Transverse colon (tissue), 4 donors: ENCODE measurements around the gene DENND6B. TPM values are rescaled to one million over a fixed set of nuclear protein-coding genes. Genes with fewer than 3 reads are reported as not detected.

Experiments
- DNase-seq: peaks from one replicate; pipeline ENCODE4 v3.0.0-alpha.2; 2019
- H3K27ac ChIP-seq, 4 donors: fragments of 200-600 bp; sonication (generic); 2 replicates each; pipeline ENCODE4 v1.5.1; 2016 to 2018; ENCODE audit warnings: inconsistent platforms in 4 of 4
- H3K27me3 ChIP-seq: fragments of 200-600 bp; sonication (generic); 2 replicates; pipeline ENCODE4 v1.5.1; 2017; ENCODE audit warnings: inconsistent platforms
- H3K36me3 ChIP-seq, 4 donors: fragments of 200-600 bp; sonication (generic); 2 replicates each; pipeline ENCODE4 v1.5.1; 2017 to 2019; ENCODE audit warnings: inconsistent platforms in 4 of 4
- H3K4me1 ChIP-seq, 4 donors: fragments of 200-600 bp; sonication (generic); 2 replicates each; pipeline ENCODE4 v1.5.1; 2017 to 2020; ENCODE audit warnings: inconsistent platforms in 4 of 4
- H3K4me3 ChIP-seq, 4 donors: fragments of 200-600 bp; sonication (generic); 1 replicate in 1 of 4; 2 replicates in 3 of 4; pipeline versions ENCODE4 v1.5.1 to v1.6.1; 2017 to 2019; ENCODE audit warnings: inconsistent platforms in 4 of 4
- H3K9me3 ChIP-seq, 2 donors: fragments of 200-600 bp; sonication (generic); 2 replicates each; pipeline ENCODE4 v1.5.1; 2017 to 2019; ENCODE audit warnings: inconsistent platforms in 2 of 2
- CTCF ChIP-seq, 5 experiments: fragments of 200-600 bp in 3 of 5; fragments of 450-650 bp in 2 of 5; sonication (generic) in 3 of 5; IDR thresholded peaks; 1 replicate in 2 of 5; 2 replicates in 3 of 5; pipeline ENCODE4 v1.5.1; 2016 to 2017; ENCODE audit warnings: antibody characterized with exemption in 5 of 5, inconsistent platforms in 3 of 5, mild to moderate bottlenecking in 2 of 5, moderate library complexity in 1 of 5
- EP300 ChIP-seq: sonication (generic); formaldehyde crosslinking; IDR thresholded peaks from one replicate; pipeline ENCODE4 v1.6.1; 2017; ENCODE audit warnings: antibody characterized with exemption, low read depth
- POLR2A ChIP-seq: fragments of 450-650 bp; IDR thresholded peaks from one replicate; pipeline ENCODE4 v1.6.1; 2016; ENCODE audit warnings: antibody characterized with exemption, mild to moderate bottlenecking, moderate library complexity
- POLR2AphosphoS5 ChIP-seq, 3 donors: sonication (generic); formaldehyde crosslinking; IDR thresholded peaks; one replicate each; pipeline ENCODE4 v1.6.1; 2016; ENCODE audit warnings: antibody characterized with exemption in 3 of 3
- WGBS, 2 donors: methylation state at CpG; one replicate each; pipeline ENCODE4 v1.1.5; 2018; ENCODE audit warnings: low coverage in 1 of 2; 5-methylcytosine and 5-hydroxymethylcytosine counted together
- in situ Hi-C, 4 donors: fragments of 200-750 bp; cut with MboI; loops; one replicate each; pipeline versions ENCODE4 v1.15.0 to v1.15.1; 2017; ENCODE audit warnings: low sequenced_read_pairs in 3 of 4, low pct_ligation_motif_present in 1 of 4, low pct_unique_long_range_greater_than_20kb in 1 of 4
- intact Hi-C: fragments of 100-400 bp; cut with DNase I; formaldehyde crosslinking; loops from one replicate; pipeline ENCODE4 v1.15.1; 2023; ENCODE audit warnings: low total_unique reads
- total RNA-seq, 4 donors: library from RNA; depleted of rRNA; stranded (reverse); fragments of >200 nt; gene quantifications; one replicate each; pipeline ENCODE4 v1.1.0, GENCODE V29; 2016

Gene DENND6B
- total RNA-seq, 4 donors from 2014 or later: 3.2 to 22.7 (median 8.3) TPM

- DNase-seq: no peak
- 96% methylated on average over 5 of the region's 12 CpGs; no CpG with 5 or more reads in 1 of the 2 donors for WGBS, 2 donors
- no peak for TF ChIP-seq CTCF (IDR thresholded peaks at IDR 0.05)
- no peak for TF ChIP-seq EP300
- no peak for TF ChIP-seq POLR2AphosphoS5 (IDR thresholded peaks at IDR 0.05)
- TF ChIP-seq POLR2A: no peak
- Histone ChIP-seq H3K27ac (no peak overlapping the region), H3K36me3 (no peaks in the 10 kb centered on the region), H3K4me1 (peaks cover 9 to 32% (median 27%) of the 10 kb centered on the region in 4 donors), H3K9me3 (no peaks in the 10 kb centered on the region), H3K4me3 (no peak overlapping the region), H3K27me3 (no peaks in the 10 kb centered on the region)
- in situ Hi-C loops: no loop called here
- intact Hi-C loops: no loop called here
Measured at GRCh38 chr22:50312371-50312770, 14.4 kb downstream of the DENND6B start.

- 91% methylated on average over 23 of the region's 23 CpGs; no CpG with 5 or more reads in 1 of the 2 donors for WGBS, 2 donors
- H3K27ac ChIP-seq: no peak overlapping the region
- no peaks in the 10 kb centered on the region for H3K27me3 ChIP-seq
- no peaks in the 10 kb centered on the region for H3K36me3 ChIP-seq
- TF ChIP-seq POLR2AphosphoS5 (IDR thresholded peaks at IDR 0.05): no peak
- TF ChIP-seq POLR2A: no peak
- no peak for TF ChIP-seq CTCF (IDR thresholded peaks at IDR 0.05)
- no peak for TF ChIP-seq EP300
- in situ Hi-C loops (no loop called here), intact Hi-C loops (no loop called here)
- peaks cover 9 to 33% (median 27%) of the 10 kb centered on the region in 4 donors for H3K4me1 ChIP-seq
- no peaks in the 10 kb centered on the region for H3K9me3 ChIP-seq
- H3K4me3 ChIP-seq: no peak overlapping the region
- no peak for DNase-seq
Measured at GRCh38 chr22:50311606-50312351, 15.0 kb downstream of the DENND6B start.

GRCh38 chr22:50310949-50311444, 15.8 kb downstream of the DENND6B start:
- in situ Hi-C loops (no loop called here), intact Hi-C loops (no loop called here)
- H3K27ac ChIP-seq: no peak overlapping the region

More at GRCh38 chr22:50310949-50311444, 15.8 kb downstream of the DENND6B start:
- peaks cover 9 to 40% (median 29%) of the 10 kb centered on the region in 4 donors for H3K4me1 ChIP-seq
- H3K36me3 ChIP-seq: no peaks in the 10 kb centered on the region
- H3K4me3 ChIP-seq: no peak overlapping the region
- TF ChIP-seq POLR2A (no peak), POLR2AphosphoS5 (IDR thresholded peaks at IDR 0.05) (no peak), CTCF (IDR thresholded peaks at IDR 0.05) (no peak)
- no peaks in the 10 kb centered on the region for H3K9me3 ChIP-seq
- WGBS, 2 donors: 86% methylated on average over 16 of the region's 16 CpGs; no CpG with 5 or more reads in 1 of the 2 donors
- no peaks in the 10 kb centered on the region for H3K27me3 ChIP-seq
- DNase-seq: no peak
